ENCODE results near the gene NEK4. TPM values are rescaled to one million over a fixed set of nuclear protein-coding genes. Genes with fewer than 3 reads are reported as not detected.
A peak's percentile ranks its signal among the peaks of the same experiment; 100 is the strongest.
"Not testable (repeated sequence)": the region's sequence is repeated elsewhere in the genome, so short reads cannot be mapped to it uniquely, and the experiment has no call there.

The NEK4 gene
- total RNA-seq, 1 experiment from 2014 or later, result 17.7 TPM

- no peak for DNase-seq (ENCODE audit: low read depth)
Observed at GRCh38 chr3:52777959-52778805, 7.4 kb upstream of the NEK4 start.

- no peak for DNase-seq (ENCODE audit: low read depth)
Observed at GRCh38 chr3:52777127-52777958, 6.6 kb upstream of the NEK4 start, which contains the start of gene ITIH1. TSS of gene ITIH1 (plus strand) at chr3:52777599. CDS start at chr3:52777616, 17 bp downstream.

- DNase-seq (ENCODE audit: low read depth), result not testable (repeated sequence)
Observed at GRCh38 chr3:52776486-52776885, 5.7 kb upstream of the NEK4 start.

GRCh38 chr3:52775877-52776276 is 5.1 kb upstream of the NEK4 start:
- no peak for DNase-seq (ENCODE audit: low read depth)

GRCh38 chr3:52774901-52775864 is 4.4 kb upstream of the NEK4 start:
- no peak for DNase-seq (ENCODE audit: low read depth)

- DNase-seq (ENCODE audit: low read depth), result no peak
Observed at GRCh38 chr3:52774066-52774713, 3.5 kb upstream of the NEK4 start.

GRCh38 chr3:52773361-52774065 is 2.8 kb upstream of the NEK4 start:
- no peak for DNase-seq (ENCODE audit: low read depth)

- no peak for DNase-seq (ENCODE audit: low read depth)
Observed at GRCh38 chr3:52771702-52772101, 962 bp upstream of the NEK4 start.

GRCh38 chr3:52771334-52771681 is 568 bp upstream of the NEK4 start:
- DNase-seq (ENCODE audit: low read depth), result no peak

- DNase-seq (ENCODE audit: low read depth), result peak; percentile 13
Observed at GRCh38 chr3:52769786-52770455, 819 bp downstream of the NEK4 start.

- no peak for DNase-seq (ENCODE audit: low read depth)
Observed at GRCh38 chr3:52763466-52763865, 7.3 kb downstream of the NEK4 start.

GRCh38 chr3:52756141-52756540 is 14.6 kb downstream of the NEK4 start:
- no peak for DNase-seq (ENCODE audit: low read depth)

GRCh38 chr3:52754373-52754772 is 16.4 kb downstream of the NEK4 start:
- no peak for DNase-seq (ENCODE audit: low read depth)

- DNase-seq (ENCODE audit: low read depth), result no peak
Observed at GRCh38 chr3:52752045-52752660, 18.6 kb downstream of the NEK4 start.

- no peak for DNase-seq (ENCODE audit: low read depth)
Observed at GRCh38 chr3:52743721-52744120, 27.0 kb downstream of the NEK4 start.

- DNase-seq (ENCODE audit: low read depth), result no peak
Observed at GRCh38 chr3:52743152-52743551, 27.6 kb downstream of the NEK4 start.

- DNase-seq (ENCODE audit: low read depth), result peak; percentile 34
Observed at GRCh38 chr3:52742418-52743041, 28.2 kb downstream of the NEK4 start.

GRCh38 chr3:52739730-52740129 is 31.0 kb downstream of the NEK4 start:
- DNase-seq (ENCODE audit: low read depth), result no peak

Data from RPMI7951 (cell line).